Trophoblast cell (in vitro differentiated cells and primary cell): ENCODE data around the gene GAPT.

Source experiments
- DNase-seq, 2 donors: peaks; one replicate each; pipeline ENCODE4 v3.0.0-alpha.2; 2016
- H2AFZ ChIP-seq: 2 replicates; pipeline ENCODE4 v1.6.1; 2013; ENCODE audit warnings: low read length, moderate library complexity, mild to moderate bottlenecking; ENCODE audit not compliant: insufficient read depth, poor library complexity
- H2AK5ac ChIP-seq: 2 replicates; pipeline ENCODE4 v1.6.1; 2013; ENCODE audit warnings: mild to moderate bottlenecking, low read length
- H2BK120ac ChIP-seq: 2 replicates; pipeline ENCODE4 v1.6.1; 2013; ENCODE audit warnings: low read length, mild to moderate bottlenecking, moderate library complexity; ENCODE audit not compliant: insufficient read depth, poor library complexity
- H2BK12ac ChIP-seq: 2 replicates; pipeline ENCODE4 v1.6.1; 2013; ENCODE audit warnings: mild to moderate bottlenecking, low read length, moderate library complexity
- H2BK5ac ChIP-seq: 2 replicates; pipeline ENCODE4 v1.6.1; 2013; ENCODE audit warnings: low read length, low read depth, moderate library complexity, mild to moderate bottlenecking; ENCODE audit not compliant: poor library complexity
- H3K14ac ChIP-seq: 2 replicates; pipeline ENCODE4 v1.6.1; 2013; ENCODE audit warnings: mild to moderate bottlenecking, low read length
- H3K18ac ChIP-seq: 2 replicates; pipeline ENCODE4 v1.6.1; 2013; ENCODE audit warnings: mild to moderate bottlenecking, low read length
- H3K23ac ChIP-seq: 2 replicates; pipeline ENCODE4 v1.6.1; 2013; ENCODE audit warnings: low read length
- H3K27ac ChIP-seq: 2 replicates; pipeline ENCODE4 v1.5.1; 2013; ENCODE audit warnings: low read depth, mild to moderate bottlenecking, inconsistent platforms, low read length, moderate library complexity
- H3K27me3 ChIP-seq: 2 replicates; pipeline ENCODE4 v1.6.1; 2013; ENCODE audit warnings: inconsistent platforms, mild to moderate bottlenecking, low read length, moderate library complexity; ENCODE audit not compliant: insufficient read depth
- H3K36me3 ChIP-seq, 2 experiments: 1 replicate in 1 of 2; 2 replicates in 1 of 2; pipeline ENCODE4 v1.6.1; 2013; ENCODE audit warnings: low read length in 2 of 2, mild to moderate bottlenecking in 2 of 2, moderate library complexity in 1 of 2; ENCODE audit not compliant: insufficient read depth in 2 of 2, control insufficient read depth in 1 of 2
- H3K4ac ChIP-seq: 2 replicates; pipeline ENCODE4 v1.6.1; 2013; ENCODE audit warnings: low read depth, mild to moderate bottlenecking, low read length, moderate library complexity
- H3K4me1 ChIP-seq, 2 experiments: 1 replicate in 1 of 2; 2 replicates in 1 of 2; pipeline ENCODE4 v1.6.1; 2013; ENCODE audit warnings: low read length in 2 of 2, mild to moderate bottlenecking in 2 of 2, moderate library complexity in 1 of 2; ENCODE audit not compliant: insufficient read depth in 2 of 2, control insufficient read depth in 1 of 2
- H3K4me2 ChIP-seq: 2 replicates; pipeline ENCODE4 v1.6.1; 2013; ENCODE audit warnings: inconsistent platforms, mild to moderate bottlenecking, low read length, moderate library complexity
- H3K4me3 ChIP-seq: 2 replicates; pipeline ENCODE4 v1.5.1; 2013; ENCODE audit warnings: mild to moderate bottlenecking, low read depth, low read length, inconsistent platforms
- H3K79me1 ChIP-seq: one replicate; pipeline ENCODE4 v1.6.1; 2013; ENCODE audit warnings: low read length
- H3K79me2 ChIP-seq: 2 replicates; pipeline ENCODE4 v1.6.1; 2013; ENCODE audit warnings: low read length, mild to moderate bottlenecking; ENCODE audit not compliant: control insufficient read depth, insufficient read depth, poor library complexity
- H3K9ac ChIP-seq: 2 replicates; pipeline ENCODE4 v1.6.1; 2013; ENCODE audit warnings: mild to moderate bottlenecking, low read length
- H3K9me3 ChIP-seq: 2 replicates; pipeline ENCODE4 v1.6.1; 2013; ENCODE audit warnings: low read depth, mild to moderate bottlenecking, control low read depth, inconsistent platforms, low read length; ENCODE audit not compliant: insufficient read depth
- H4K12ac ChIP-seq: 2 replicates; pipeline ENCODE4 v1.6.1; 2013; ENCODE audit warnings: low read depth, mild to moderate bottlenecking, low read length, moderate library complexity
- H4K8ac ChIP-seq: 2 replicates; pipeline ENCODE4 v1.6.1; 2013; ENCODE audit warnings: low read depth, mild to moderate bottlenecking, low read length, moderate library complexity
- H4K91ac ChIP-seq: one replicate; pipeline ENCODE4 v1.6.1; 2013; ENCODE audit warnings: low read depth, mild to moderate bottlenecking, low read length, moderate library complexity
- WGBS: extraction: QIAGEN DNeasy Blood & Tissue Kit; methylation state at CpG from one replicate; pipeline ENCODE4 v1.1.7; 2013; ENCODE audit warnings: missing lambda C conversion rate; ENCODE audit not compliant: insufficient read length, insufficient coverage; ENCODE audit errors: extremely low coverage; 5-methylcytosine and 5-hydroxymethylcytosine counted together

Gene GAPT

GRCh38 chr5:58493141-58493540, 1.9 kb downstream of the GAPT start:
- Histone ChIP-seq H2BK12ac (no peak overlapping the region), H3K27ac (no peak overlapping the region)
- DNase-seq = no peak

GRCh38 chr5:58496488-58496887, 5.3 kb downstream of the GAPT start:
- Histone ChIP-seq H3K18ac (no peak overlapping the region), H3K4ac (no peak overlapping the region), H2BK120ac (no peak overlapping the region), H3K9ac (peak overlapping the region; percentile 45), H2AFZ (no peak overlapping the region), H3K36me3 (no peaks in the 10 kb centered on the region), H3K4me1 (no peaks in the 10 kb centered on the region), H4K91ac (no peak overlapping the region), H4K12ac (no peak overlapping the region), H3K23ac (no peak overlapping the region), H3K9me3 (no peaks in the 10 kb centered on the region), H4K8ac (no peak overlapping the region), H3K14ac (no peak overlapping the region), H3K79me1 (no peaks in the 10 kb centered on the region), H3K27ac (no peak overlapping the region), H3K79me2 (no peaks in the 10 kb centered on the region), H2AK5ac (no peak overlapping the region), H2BK5ac (no peak overlapping the region), H3K4me2 (no peak overlapping the region), H3K4me3 (no peak overlapping the region), H2BK12ac (no peak overlapping the region), H3K27me3 (no peaks in the 10 kb centered on the region)
- no peak for DNase-seq
- no CpG with 5 or more reads among the region's 3 CpGs for WGBS

More at GRCh38 chr5:58493141-58493540, 1.9 kb downstream of the GAPT start:
- H4K8ac ChIP-seq = no peak overlapping the region
- H2AFZ ChIP-seq = no peak overlapping the region
- H3K14ac ChIP-seq = no peak overlapping the region
- no peak overlapping the region for H3K23ac ChIP-seq
- H3K4me3 ChIP-seq = no peak overlapping the region
- no peaks in the 10 kb centered on the region for H3K9me3 ChIP-seq
- no peaks in the 10 kb centered on the region for H3K79me1 ChIP-seq
- no peak overlapping the region for H2BK120ac ChIP-seq
- H3K27me3 ChIP-seq = no peaks in the 10 kb centered on the region
- no peaks in the 10 kb centered on the region for H3K36me3 ChIP-seq
- no peak overlapping the region for H3K4me2 ChIP-seq
- no peaks in the 10 kb centered on the region for H3K4me1 ChIP-seq
- H3K9ac ChIP-seq = no peak overlapping the region
- no peak overlapping the region for H3K4ac ChIP-seq
- H4K91ac ChIP-seq = no peak overlapping the region
- no peak overlapping the region for H2BK5ac ChIP-seq
- H2AK5ac ChIP-seq = no peak overlapping the region
- H4K12ac ChIP-seq = no peak overlapping the region
- H3K79me2 ChIP-seq = no peaks in the 10 kb centered on the region
- no peak overlapping the region for H3K18ac ChIP-seq

- H3K18ac ChIP-seq = no peak overlapping the region
- WGBS = no CpG with 5 or more reads among the region's 5 CpGs
Observed at GRCh38 chr5:58497386-58497785, 6.2 kb downstream of the GAPT start.

GRCh38 chr5:58497921-58498320, 6.7 kb downstream of the GAPT start:
- Histone ChIP-seq H3K27ac (no peak overlapping the region), H2BK5ac (no peak overlapping the region), H4K12ac (no peak overlapping the region), H2AFZ (no peak overlapping the region), H4K91ac (no peak overlapping the region), H3K79me2 (no peaks in the 10 kb centered on the region), H2BK12ac (no peak overlapping the region), H3K4ac (no peak overlapping the region), H3K36me3 (no peaks in the 10 kb centered on the region), H3K9ac (no peak overlapping the region), H3K18ac (no peak overlapping the region), H2BK120ac (no peak overlapping the region), H3K23ac (no peak overlapping the region), H3K27me3 (no peaks in the 10 kb centered on the region), H3K4me1 (no peaks in the 10 kb centered on the region), H3K9me3 (no peaks in the 10 kb centered on the region), H3K14ac (no peak overlapping the region), H3K79me1 (no peaks in the 10 kb centered on the region), H3K4me3 (no peak overlapping the region), H2AK5ac (no peak overlapping the region), H4K8ac (no peak overlapping the region), H3K4me2 (no peak overlapping the region)
- peak; percentile 77 to 93 for DNase-seq

More at GRCh38 chr5:58497386-58497785, 6.2 kb downstream of the GAPT start:
- Histone ChIP-seq H3K9ac (no peak overlapping the region), H3K4me3 (no peak overlapping the region), H3K4me2 (no peak overlapping the region), H3K79me2 (no peaks in the 10 kb centered on the region), H3K14ac (no peak overlapping the region), H3K4me1 (no peaks in the 10 kb centered on the region), H3K27ac (no peak overlapping the region), H4K12ac (no peak overlapping the region), H2AFZ (no peak overlapping the region), H2BK120ac (no peak overlapping the region), H3K36me3 (no peaks in the 10 kb centered on the region), H4K8ac (no peak overlapping the region), H3K4ac (no peak overlapping the region), H2BK5ac (no peak overlapping the region), H3K9me3 (no peaks in the 10 kb centered on the region), H2BK12ac (no peak overlapping the region), H2AK5ac (no peak overlapping the region), H3K79me1 (no peaks in the 10 kb centered on the region), H3K27me3 (no peaks in the 10 kb centered on the region), H3K23ac (no peak overlapping the region), H4K91ac (no peak overlapping the region)
- no peak for DNase-seq
